C4-2B (cell line): Measurements from ENCODE around the gene AMIGO2.

Source experiments
- H3K27ac ChIP-seq: fragments of 450-650 bp; 2 replicates; pipeline ENCODE4 v1.5.1; 2017
- ZFX ChIP-seq: fragments of 450-650 bp; IDR thresholded peaks from 2 replicates; pipeline ENCODE4 v1.6.1; 2017
- TF ChIP-seq, protein P1 (sequence below): fragments of 450-650 bp; conservative IDR thresholded peaks from 2 replicates; pipeline ENCODE4 v1.5.1; 2017; ENCODE audit warnings: mild to moderate bottlenecking

Gene AMIGO2

DNA sequence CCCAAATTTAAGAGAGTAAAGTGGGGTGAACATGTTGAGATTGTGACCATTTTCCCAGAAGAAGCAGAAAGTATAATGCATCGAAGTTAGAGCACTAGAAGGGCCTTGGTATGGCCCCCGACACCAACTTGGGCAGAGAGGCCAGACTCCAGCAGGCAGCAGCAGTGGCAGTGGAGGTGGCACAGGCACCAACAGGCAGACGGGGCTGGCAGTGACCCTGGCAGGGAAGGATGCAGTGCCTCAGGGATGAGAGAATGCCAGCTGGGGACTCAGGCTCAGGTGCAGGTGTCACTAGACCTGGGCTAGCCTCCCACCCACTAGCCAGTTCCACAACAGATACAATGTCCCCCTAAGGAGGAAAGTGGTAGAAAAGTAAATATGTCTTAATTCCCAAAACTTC lies 27.7 kb upstream of the AMIGO2 start:
- no peak overlapping the region for H3K27ac ChIP-seq
- TF ChIP-seq, protein P1, sequence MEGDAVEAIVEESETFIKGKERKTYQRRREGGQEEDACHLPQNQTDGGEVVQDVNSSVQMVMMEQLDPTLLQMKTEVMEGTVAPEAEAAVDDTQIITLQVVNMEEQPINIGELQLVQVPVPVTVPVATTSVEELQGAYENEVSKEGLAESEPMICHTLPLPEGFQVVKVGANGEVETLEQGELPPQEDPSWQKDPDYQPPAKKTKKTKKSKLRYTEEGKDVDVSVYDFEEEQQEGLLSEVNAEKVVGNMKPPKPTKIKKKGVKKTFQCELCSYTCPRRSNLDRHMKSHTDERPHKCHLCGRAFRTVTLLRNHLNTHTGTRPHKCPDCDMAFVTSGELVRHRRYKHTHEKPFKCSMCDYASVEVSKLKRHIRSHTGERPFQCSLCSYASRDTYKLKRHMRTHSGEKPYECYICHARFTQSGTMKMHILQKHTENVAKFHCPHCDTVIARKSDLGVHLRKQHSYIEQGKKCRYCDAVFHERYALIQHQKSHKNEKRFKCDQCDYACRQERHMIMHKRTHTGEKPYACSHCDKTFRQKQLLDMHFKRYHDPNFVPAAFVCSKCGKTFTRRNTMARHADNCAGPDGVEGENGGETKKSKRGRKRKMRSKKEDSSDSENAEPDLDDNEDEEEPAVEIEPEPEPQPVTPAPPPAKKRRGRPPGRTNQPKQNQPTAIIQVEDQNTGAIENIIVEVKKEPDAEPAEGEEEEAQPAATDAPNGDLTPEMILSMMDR = no peak
- TF ChIP-seq ZFX = no peak

DNA sequence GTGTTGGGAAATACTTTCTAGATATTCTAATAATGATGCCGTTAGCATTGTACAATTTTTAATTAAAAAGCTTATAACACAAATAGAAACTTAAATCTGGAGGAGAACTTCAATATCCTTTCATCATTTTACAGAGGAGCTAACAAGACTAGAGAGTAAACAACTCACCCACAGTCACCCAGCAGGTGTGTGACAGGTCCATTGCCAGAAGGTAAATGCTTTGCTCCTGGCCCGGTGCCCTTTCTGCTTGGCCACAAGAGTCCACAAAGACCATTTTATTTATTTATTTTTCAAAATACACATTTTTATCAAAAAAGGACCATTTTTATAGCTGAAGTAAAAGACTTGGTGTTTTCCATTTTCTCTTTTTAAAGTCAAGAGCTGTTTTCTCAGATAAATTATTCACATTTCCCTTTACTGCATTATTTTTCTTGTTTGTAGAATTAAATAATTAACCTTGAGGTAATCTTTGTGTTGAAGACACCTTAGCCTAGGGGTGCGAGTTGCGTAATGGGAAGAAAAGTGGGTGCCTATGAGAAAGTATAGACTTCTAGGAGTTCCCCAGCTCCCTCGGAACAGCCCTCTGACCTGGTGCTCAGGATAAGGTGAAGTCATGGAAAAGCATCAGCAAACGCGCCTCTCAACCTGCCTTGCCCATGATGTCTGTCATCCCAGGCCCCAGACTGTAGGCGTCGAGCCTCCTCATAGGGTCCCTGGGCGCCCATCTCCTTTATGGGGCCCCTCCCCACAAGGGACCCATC lies 26.3 kb upstream of the AMIGO2 start:
- TF ChIP-seq, protein P1 = no peak
- no peak for TF ChIP-seq ZFX
- no peak overlapping the region; the same call in 1 of the 2 replicates for H3K27ac ChIP-seq

DNA sequence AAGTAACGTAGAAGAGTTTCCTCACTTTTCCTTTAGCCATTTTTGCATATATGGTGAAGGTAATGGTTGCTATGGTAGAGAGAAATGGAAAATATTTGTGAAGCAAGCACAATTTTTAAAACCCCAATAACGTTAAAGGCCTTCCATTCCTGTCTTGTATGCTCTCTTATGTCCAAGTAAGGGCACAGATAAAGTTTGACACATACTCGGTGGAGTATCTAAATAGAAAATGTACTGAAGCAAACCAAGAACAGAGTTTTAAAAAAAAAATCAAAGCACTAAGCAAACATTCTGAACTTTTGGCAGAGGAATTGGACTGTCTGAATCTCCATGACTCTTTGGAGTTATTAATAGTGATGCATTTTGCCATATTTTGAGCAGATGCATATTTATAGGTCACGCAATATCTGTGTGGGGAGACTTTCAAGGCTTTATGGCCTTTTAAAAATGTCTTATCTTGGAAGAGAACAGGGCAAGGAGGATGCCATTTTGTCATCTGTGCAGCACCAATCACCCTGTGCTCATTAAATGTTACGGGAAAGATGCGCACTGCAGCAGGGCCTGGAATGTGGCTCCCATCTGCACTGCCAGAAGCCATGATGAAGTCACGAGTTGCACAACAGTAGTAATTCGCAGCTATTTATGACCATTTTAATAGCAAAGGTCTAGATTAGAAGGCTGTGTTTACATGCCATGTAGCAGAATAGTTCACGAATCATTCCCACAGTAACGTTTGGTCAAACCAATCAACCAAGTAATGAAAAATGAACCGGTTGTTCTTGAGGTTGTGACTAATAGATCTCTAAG lies 23.3 kb upstream of the AMIGO2 start:
- no peak overlapping the region for H3K27ac ChIP-seq
- TF ChIP-seq, protein P1 = no peak
- no peak for TF ChIP-seq ZFX

- TF ChIP-seq ZFX = no peak
- TF ChIP-seq, protein P1 = no peak
- no peak overlapping the region for H3K27ac ChIP-seq
These were observed 22.6 kb upstream of the AMIGO2 start for GRCh38 chr12:47102406-47102805.

GRCh38 chr12:47100160-47100559 lies 20.4 kb upstream of the AMIGO2 start:
- no peak for TF ChIP-seq ZFX
- TF ChIP-seq, protein P1 = no peak

GRCh38 chr12:47099610-47100009 lies 19.9 kb upstream of the AMIGO2 start:
- TF ChIP-seq, protein P1 = no peak
- TF ChIP-seq ZFX = no peak
- H3K27ac ChIP-seq = no peak overlapping the region

More at GRCh38 chr12:47100160-47100559, 20.4 kb upstream of the AMIGO2 start:
- H3K27ac ChIP-seq = no peak overlapping the region

GRCh38 chr12:47098099-47098498 lies 18.3 kb upstream of the AMIGO2 start:
- TF ChIP-seq, protein P1 = no peak
- TF ChIP-seq ZFX = no peak
- peak overlapping the region; percentile 41; the same call in 1 of the 2 replicates for H3K27ac ChIP-seq
